K562 (cell line): ENCODE results near the gene FJX1. TPM values are rescaled to one million over a fixed set of nuclear protein-coding genes. Genes with fewer than 3 reads are reported as not detected.

Source experiments
- ATAC-seq: fragments of 200-7000 bp; cut with Tn5 transposase; 3 replicates; pipeline ENCODE4 v1.9.1; 2020; ENCODE audit warnings: moderate library complexity
- BruUV-seq: library from RNA; stranded (reverse); fragments of 400-500 nt; replicated peaks from 2 replicates; lab custom pipeline; 2021; lab: Mats Ljungman, UMichigan
- CTCF ChIA-PET: fragments of 300-600 bp; formaldehyde crosslinking; extraction: SDS; loops from one replicate; lab custom pipeline; 2021; ENCODE audit warnings: low intra/inter-chr PET ratio; lab: Yijun Ruan, JAX
- POLR2A ChIA-PET: fragments of 300-600, 350-650 bp; sonication (Branson Sonifier 250); formaldehyde crosslinking; extraction: SDS; loops from one replicate; lab custom pipeline; 2021; ENCODE audit warnings: antibody characterized with exemption, inconsistent platforms; lab: Yijun Ruan, JAX
- DNase-seq, 4 experiments: peaks; one replicate each; pipeline versions ENCODE4 v3.0.0 to v3.0.0-alpha.2; 2011 to 2018; ENCODE audit warnings: low spot score in 3 of 4, mixed read lengths in 3 of 4; ENCODE audit errors: extremely low read depth in 1 of 4
- FAIRE-seq: peaks from 2 replicates; lab custom pipeline; 2011; peaks lifted over from hg19 to GRCh38; lab: Jason Lieb, UNC
- H2AFZ ChIP-seq: 2 replicates; pipeline ENCODE4 v1.6.0; 2011; ENCODE audit warnings: low read depth, low read length, control low read depth, inconsistent platforms
- H3K27ac ChIP-seq: fragments of 200-600 bp; 3 replicates; pipeline ENCODE4 v1.8.0; 2011; ENCODE audit warnings: low read depth, mild to moderate bottlenecking, control low read depth, inconsistent platforms, low read length, moderate library complexity, mixed read lengths; ENCODE audit errors: extremely low read depth
- H3K27me3 ChIP-seq, 2 experiments: fragments of 300-600 bp in 1 of 2; 2 replicates in 1 of 2; 3 replicates in 1 of 2; pipeline versions ENCODE4 v1.6.0 to v1.8.0; 2011; ENCODE audit warnings: inconsistent platforms in 2 of 2, low read length in 2 of 2, mild to moderate bottlenecking in 1 of 2, mixed read lengths in 1 of 2, moderate library complexity in 1 of 2; ENCODE audit not compliant: control insufficient read depth in 2 of 2, insufficient read depth in 2 of 2
- H3K36me3 ChIP-seq: fragments of 300-600 bp; 3 replicates; pipeline ENCODE4 v1.8.0; 2011; ENCODE audit warnings: mild to moderate bottlenecking, low read length, inconsistent platforms; ENCODE audit not compliant: control insufficient read depth, insufficient read depth
- H3K4me1 ChIP-seq, 2 experiments: fragments of 200-600 bp in 1 of 2; replicated peaks in 1 of 2; 2 replicates in 1 of 2; 3 replicates in 1 of 2; pipeline versions ENCODE4 v1.5.1 to v1.8.0; 2011; ENCODE audit warnings: inconsistent platforms in 2 of 2, low read length in 2 of 2, mild to moderate bottlenecking in 1 of 2, mixed read lengths in 1 of 2, moderate library complexity in 1 of 2; ENCODE audit not compliant: control insufficient read depth in 2 of 2, insufficient read depth in 2 of 2
- H3K4me2 ChIP-seq: 2 replicates; pipeline ENCODE4 v1.6.1; 2011; ENCODE audit warnings: low read length, control low read depth, inconsistent platforms, mixed read lengths; ENCODE audit not compliant: insufficient read depth
- H3K4me3 ChIP-seq: fragments of 200-600 bp; sonication (generic), shearing (Covaris generic); 2 replicates; pipeline ENCODE4 v1.5.1; 2016; ENCODE audit warnings: control low read depth, inconsistent platforms
- H3K79me2 ChIP-seq: fragments of 200-600 bp; 3 replicates; pipeline ENCODE4 v1.8.0; 2011; ENCODE audit warnings: low read length, inconsistent platforms; ENCODE audit not compliant: control insufficient read depth, insufficient read depth
- H3K9ac ChIP-seq, 2 experiments: 2 replicates each; pipeline versions ENCODE4 v1.6.0 to v1.6.1; 2011; ENCODE audit warnings: low read depth in 2 of 2, low read length in 2 of 2, control low read depth in 1 of 2, inconsistent platforms in 1 of 2, mild to moderate bottlenecking in 1 of 2, mixed read lengths in 1 of 2; ENCODE audit not compliant: insufficient read depth in 1 of 2
- H3K9me1 ChIP-seq: one replicate; pipeline ENCODE4 v1.6.0; 2011; ENCODE audit warnings: inconsistent platforms, mild to moderate bottlenecking, low read length, moderate library complexity; ENCODE audit not compliant: control insufficient read depth, insufficient read depth
- H3K9me3 ChIP-seq: replicated peaks from 2 replicates; pipeline ENCODE4 v1.5.1; 2011; ENCODE audit warnings: low read depth, low read length, inconsistent platforms; ENCODE audit not compliant: control insufficient read depth, insufficient read depth
- H4K20me1 ChIP-seq: replicated peaks from 2 replicates; pipeline ENCODE4 v1.6.1; 2011; ENCODE audit warnings: low read length, inconsistent platforms, mixed read lengths; ENCODE audit not compliant: control insufficient read depth, insufficient read depth
- MTA2 ChIP-seq: fragments of 450-650 bp; IDR thresholded peaks from 2 replicates; pipeline ENCODE4 v1.6.1; 2016; ENCODE audit warnings: low read depth
- NFE2 ChIP-seq: IDR thresholded peaks from 2 replicates; pipeline ENCODE4 v1.6.1; 2014; ENCODE audit warnings: antibody characterized with exemption, low read depth
- POLR2AphosphoS2 ChIP-seq: IDR thresholded peaks from 2 replicates; pipeline ENCODE4 v1.6.1; 2012; ENCODE audit warnings: low read length, improper control_type of control experiment
- SIN3A ChIP-seq, 2 experiments: fragments of 150-350 bp in 1 of 2; IDR thresholded peaks; 2 replicates each; pipeline ENCODE4 v1.6.1; 2011 to 2016; ENCODE audit warnings: borderline replicate concordance in 2 of 2, low read depth in 2 of 2, low read length in 2 of 2, mild to moderate bottlenecking in 2 of 2, moderate library complexity in 2 of 2; ENCODE audit not compliant: control insufficient read depth in 1 of 2
- TFAP4 ChIP-seq: sonication (generic); formaldehyde crosslinking; IDR thresholded peaks from 2 replicates; pipeline ENCODE4 v1.8.0; 2022; ENCODE audit warnings: missing genetic modification reagents, mild to moderate bottlenecking, moderate library complexity, borderline replicate concordance
- UBTF ChIP-seq, 2 experiments: IDR thresholded peaks; 2 replicates each; pipeline ENCODE4 v1.6.1; 2012; ENCODE audit warnings: improper control_type of control experiment in 2 of 2, low read depth in 2 of 2, low read length in 2 of 2, borderline replicate concordance in 1 of 2
- ZNF316 ChIP-seq: fragments of 450-650 bp; IDR thresholded peaks from 2 replicates; pipeline ENCODE4 v1.6.1; 2016
- ZNF780A ChIP-seq: fragments of 250-450 bp; sonication (Bioruptor Pico); IDR thresholded peaks from 2 replicates; pipeline ENCODE4 v1.5.0; 2021; ENCODE audit warnings: mild to moderate bottlenecking
- WGBS: fragments of 100-300 bp; shearing (Covaris generic); methylation state at CpG from one replicate; pipeline ENCODE4 v1.1.6; 2016; ENCODE audit warnings: low coverage, mixed read lengths; ENCODE audit not compliant: insufficient coverage; ENCODE audit errors: missing lambda C conversion rate; 5-methylcytosine and 5-hydroxymethylcytosine counted together
- in situ Hi-C: fragments of 300-500 bp; cut with MboI; formaldehyde crosslinking; loops from 4 replicates; pipeline ENCODE4 v1.15.0; 2018; ENCODE audit warnings: inconsistent platforms, mixed read lengths
- intact Hi-C: fragments of 100-400 bp; cut with micrococcal nuclease; formaldehyde crosslinking; loops from 2 replicates; pipeline ENCODE4 v1.14.2; 2022
- polyA plus RNA-seq, 8 experiments: library from polyadenylated mRNA; depleted of rRNA in 4 of 8; stranded (reverse) in 5 of 8; unstranded in 3 of 8; fragments of >200 nt; fragmentation: Nextera tagmentation in 2 of 8; fragmentation: Illumina TruSeq in 1 of 8; extraction: Ambion mirVana in 2 of 8; extraction: Trizol in 1 of 8; gene quantifications; 2 replicates each; pipeline versions ENCODE4 v1.2.1 to v1.2.3, GENCODE V29; 2011 to 2014; ENCODE audit warnings: inconsistent platforms in 1 of 8, missing spikeins in 1 of 8
- total RNA-seq, 7 experiments: library from RNA; depleted of rRNA in 6 of 7; stranded (reverse); fragments of >200 nt in 6 of 7; fragmentation: Illumina TruSeq in 2 of 7; extraction: Trizol in 2 of 7; gene quantifications; 2 replicates each; pipeline versions ENCODE4 v1.2.1 to v1.2.3, GENCODE V29; 2011 to 2021; ENCODE audit warnings: low replicate concordance in 1 of 7

The FJX1 gene
- total and polyA plus RNA-seq, 9 of the 15 experiments (the other 6 are each of a cell fraction or from before 2014, with no cell fraction given) = 0.10 to 2.7 (median 0.72) TPM

- Histone ChIP-seq H4K20me1 (no peaks in the 10 kb centered on the region), H3K27me3 (peaks cover 11 to 14% of the 10 kb centered on the region in 2 experiments)
- no peak for FAIRE-seq
- CTCF ChIA-PET = no interaction called here
- POLR2A ChIA-PET = no interaction called here
- intact Hi-C loops = no loop called here
- 8% methylated on average over 3 of the region's 3 CpGs for WGBS
- in situ Hi-C loops = no loop called here
- TF ChIP-seq ZNF316 = peak; percentile 43
- no peak for TF ChIP-seq TFAP4 (CRISPR knock-in tag)
- TF ChIP-seq, all 486 proteins: peak for 1
- Histone ChIP-seq H3K36me3 (no peaks in the 10 kb centered on the region), H3K4me3 (no peak overlapping the region), H3K9me1 (no peaks in the 10 kb centered on the region), H3K27ac (no peak overlapping the region), H3K4me2 (no peak overlapping the region), H3K9me3 (no peaks in the 10 kb centered on the region), H2AFZ (no peak overlapping the region), H3K9ac (no peak overlapping the region), H3K79me2 (peaks cover 3% of the 10 kb centered on the region), H3K4me1 (peaks cover 0 to 11% of the 10 kb centered on the region in 2 experiments; a peak in 3 of 5 replicates)
- DNase-seq (no peak), ATAC-seq (no peak)
- BruUV-seq = no TSS peak
These were observed 40.0 kb downstream of the FJX1 start for GRCh38 chr11:35658020-35658948.

- in situ Hi-C loops = no loop called here
- no peak overlapping the region for H3K4me3 ChIP-seq
- no peaks in the 10 kb centered on the region for H4K20me1 ChIP-seq
- no peak overlapping the region; the same call in 1 of the 2 replicates for H3K4me2 ChIP-seq
- peaks cover 35% of the 10 kb centered on the region for H3K79me2 ChIP-seq
- no peak overlapping the region for H3K27ac ChIP-seq
- H3K9ac ChIP-seq = no peak overlapping the region
- H2AFZ ChIP-seq = peak overlapping the region; percentile 95
- BruUV-seq = no TSS peak
- WGBS = 68% methylated on average over 5 of the region's 5 CpGs
- no peak for FAIRE-seq
- no peak for ATAC-seq
- TF ChIP-seq UBTF (IDR thresholded peaks at IDR 0.05; ENCODE audit: borderline replicate concordance in 1 of 2, low read depth in 2 of 2, low read length in 2 of 2) (no peak), NFE2 (no peak), SIN3A (IDR thresholded peaks at IDR 0.05; ENCODE audit: borderline replicate concordance in 2 of 2, control insufficient read depth in 1 of 2, low read depth in 2 of 2, low read length in 2 of 2) (no peak), POLR2AphosphoS2 (no peak), MTA2 (no peak), ZNF780A (no peak)
- TF ChIP-seq, all 486 proteins: peak for 0
- intact Hi-C loops = no loop called here
- peaks cover 7 to 9% of the 10 kb centered on the region in 2 experiments for H3K27me3 ChIP-seq
- no peak for DNase-seq
- ChIA-PET POLR2A (no interaction called here), CTCF (no interaction called here)
- no peaks in the 10 kb centered on the region for H3K9me1 ChIP-seq
- peaks cover 0 to 16% of the 10 kb centered on the region in 2 experiments; a peak in 3 of 5 replicates for H3K4me1 ChIP-seq
- no peaks in the 10 kb centered on the region for H3K9me3 ChIP-seq
- peaks cover 3% of the 10 kb centered on the region; the same call in 1 of the 3 replicates for H3K36me3 ChIP-seq
These were observed 43.3 kb downstream of the FJX1 start for GRCh38 chr11:35661534-35661933.
